GM23338 (cell line): ENCODE measurements around the gene ATP5F1A.

ENCODE experiments used
- CREB1 ChIP-seq: fragments of 250-450 bp; sonication (Bioruptor Pico); IDR thresholded peaks from 2 replicates; pipeline ENCODE4 v1.5.0; 2020; ENCODE audit warnings: low read depth, mild to moderate bottlenecking, moderate library complexity
- EZH2 ChIP-seq: fragments of 200-600 bp; sonication (generic); IDR thresholded peaks from one replicate; pipeline ENCODE4 v1.8.0; 2017; ENCODE audit warnings: antibody characterized with exemption, mild to moderate bottlenecking, low read depth; ENCODE audit not compliant: unreplicated experiment
- EZH2phosphoT487 ChIP-seq: fragments of 200-600 bp; sonication (generic); IDR thresholded peaks from one replicate; pipeline ENCODE4 v1.8.1; 2018; ENCODE audit warnings: antibody characterized with exemption; ENCODE audit not compliant: unreplicated experiment
- JUNB ChIP-seq: IDR thresholded peaks from one replicate; pipeline ENCODE4 v1.6.1; 2016; ENCODE audit warnings: antibody characterized with exemption; ENCODE audit not compliant: unreplicated experiment
- POLR2AphosphoS5 ChIP-seq: IDR thresholded peaks from 2 replicates; pipeline ENCODE4 v1.6.1; 2016; ENCODE audit warnings: antibody characterized with exemption, low read depth
- STAT1 ChIP-seq: IDR thresholded peaks from one replicate; pipeline ENCODE4 v1.6.1; 2016; ENCODE audit warnings: antibody characterized with exemption; ENCODE audit not compliant: unreplicated experiment
- ZNF114 ChIP-seq: fragments of 250-450 bp; sonication (Bioruptor Pico); IDR thresholded peaks from 2 replicates; pipeline ENCODE4 v1.5.0; 2020; ENCODE audit warnings: mild to moderate bottlenecking, moderate library complexity
- ZNF462 ChIP-seq: fragments of 250-450 bp; sonication (Bioruptor Pico); IDR thresholded peaks from 2 replicates; pipeline ENCODE4 v1.5.0; 2020; ENCODE audit warnings: mild to moderate bottlenecking, moderate library complexity
- TF ChIP-seq, protein P1 (sequence below), 2 experiments: fragments of 200-600 bp in 1 of 2; sonication (generic) in 1 of 2; conservative IDR thresholded peaks; 2 replicates each; pipeline versions ENCODE4 v1.5.1 to v1.6.1; 2016 to 2017; ENCODE audit warnings: antibody characterized with exemption in 2 of 2, low read depth in 2 of 2, mild to moderate bottlenecking in 2 of 2, moderate library complexity in 1 of 2
- TF ChIP-seq, protein P2 (sequence below): IDR thresholded peaks from one replicate; pipeline ENCODE4 v1.6.1; 2018; ENCODE audit warnings: antibody characterized with exemption; ENCODE audit not compliant: unreplicated experiment

DNA sequence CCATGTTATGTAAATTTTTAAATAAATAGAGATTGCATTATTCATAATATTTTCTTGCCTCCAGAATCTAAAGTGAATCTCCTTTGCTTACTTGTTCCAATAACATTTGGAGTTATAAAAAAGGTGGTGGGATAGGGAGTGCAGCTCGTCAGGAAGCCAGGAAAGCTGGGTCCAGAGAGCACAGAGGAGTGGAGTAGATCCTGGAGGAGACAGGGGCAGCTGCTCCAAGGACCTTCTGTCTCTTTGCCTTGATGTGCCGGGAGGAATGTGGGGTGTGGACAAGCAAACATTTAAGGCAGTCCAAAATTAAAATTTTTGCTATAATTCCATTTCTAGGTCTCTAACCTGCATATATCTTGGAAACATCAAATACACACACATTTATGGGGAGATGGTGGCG is 35.4 kb upstream of the ATP5F1A start:
- TF ChIP-seq EZH2 (no peak), STAT1 (no peak), POLR2AphosphoS5 (no peak), CREB1 (no peak), EZH2phosphoT487 (no peak), ZNF114 (CRISPR knock-in tag) (no peak), ZNF462 (CRISPR knock-in tag) (no peak), JUNB (no peak)
- TF ChIP-seq, protein P1, sequence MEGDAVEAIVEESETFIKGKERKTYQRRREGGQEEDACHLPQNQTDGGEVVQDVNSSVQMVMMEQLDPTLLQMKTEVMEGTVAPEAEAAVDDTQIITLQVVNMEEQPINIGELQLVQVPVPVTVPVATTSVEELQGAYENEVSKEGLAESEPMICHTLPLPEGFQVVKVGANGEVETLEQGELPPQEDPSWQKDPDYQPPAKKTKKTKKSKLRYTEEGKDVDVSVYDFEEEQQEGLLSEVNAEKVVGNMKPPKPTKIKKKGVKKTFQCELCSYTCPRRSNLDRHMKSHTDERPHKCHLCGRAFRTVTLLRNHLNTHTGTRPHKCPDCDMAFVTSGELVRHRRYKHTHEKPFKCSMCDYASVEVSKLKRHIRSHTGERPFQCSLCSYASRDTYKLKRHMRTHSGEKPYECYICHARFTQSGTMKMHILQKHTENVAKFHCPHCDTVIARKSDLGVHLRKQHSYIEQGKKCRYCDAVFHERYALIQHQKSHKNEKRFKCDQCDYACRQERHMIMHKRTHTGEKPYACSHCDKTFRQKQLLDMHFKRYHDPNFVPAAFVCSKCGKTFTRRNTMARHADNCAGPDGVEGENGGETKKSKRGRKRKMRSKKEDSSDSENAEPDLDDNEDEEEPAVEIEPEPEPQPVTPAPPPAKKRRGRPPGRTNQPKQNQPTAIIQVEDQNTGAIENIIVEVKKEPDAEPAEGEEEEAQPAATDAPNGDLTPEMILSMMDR (conservative IDR thresholded peaks at IDR 0.05; ENCODE audit: low read depth in 2 of 2): no peak
- TF ChIP-seq, protein P2, sequence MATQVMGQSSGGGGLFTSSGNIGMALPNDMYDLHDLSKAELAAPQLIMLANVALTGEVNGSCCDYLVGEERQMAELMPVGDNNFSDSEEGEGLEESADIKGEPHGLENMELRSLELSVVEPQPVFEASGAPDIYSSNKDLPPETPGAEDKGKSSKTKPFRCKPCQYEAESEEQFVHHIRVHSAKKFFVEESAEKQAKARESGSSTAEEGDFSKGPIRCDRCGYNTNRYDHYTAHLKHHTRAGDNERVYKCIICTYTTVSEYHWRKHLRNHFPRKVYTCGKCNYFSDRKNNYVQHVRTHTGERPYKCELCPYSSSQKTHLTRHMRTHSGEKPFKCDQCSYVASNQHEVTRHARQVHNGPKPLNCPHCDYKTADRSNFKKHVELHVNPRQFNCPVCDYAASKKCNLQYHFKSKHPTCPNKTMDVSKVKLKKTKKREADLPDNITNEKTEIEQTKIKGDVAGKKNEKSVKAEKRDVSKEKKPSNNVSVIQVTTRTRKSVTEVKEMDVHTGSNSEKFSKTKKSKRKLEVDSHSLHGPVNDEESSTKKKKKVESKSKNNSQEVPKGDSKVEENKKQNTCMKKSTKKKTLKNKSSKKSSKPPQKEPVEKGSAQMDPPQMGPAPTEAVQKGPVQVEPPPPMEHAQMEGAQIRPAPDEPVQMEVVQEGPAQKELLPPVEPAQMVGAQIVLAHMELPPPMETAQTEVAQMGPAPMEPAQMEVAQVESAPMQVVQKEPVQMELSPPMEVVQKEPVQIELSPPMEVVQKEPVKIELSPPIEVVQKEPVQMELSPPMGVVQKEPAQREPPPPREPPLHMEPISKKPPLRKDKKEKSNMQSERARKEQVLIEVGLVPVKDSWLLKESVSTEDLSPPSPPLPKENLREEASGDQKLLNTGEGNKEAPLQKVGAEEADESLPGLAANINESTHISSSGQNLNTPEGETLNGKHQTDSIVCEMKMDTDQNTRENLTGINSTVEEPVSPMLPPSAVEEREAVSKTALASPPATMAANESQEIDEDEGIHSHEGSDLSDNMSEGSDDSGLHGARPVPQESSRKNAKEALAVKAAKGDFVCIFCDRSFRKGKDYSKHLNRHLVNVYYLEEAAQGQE: no peak
